H1 (cell line): ENCODE results near the gene TMEM125.

Experiments
- EGR1 ChIP-seq: IDR thresholded peaks from 2 replicates; pipeline ENCODE4 v1.6.1; 2011; ENCODE audit warnings: low read depth, low read length, borderline replicate concordance
- EP300 ChIP-seq, 2 experiments: IDR thresholded peaks; 1 replicate in 1 of 2; 2 replicates in 1 of 2; pipeline ENCODE4 v1.6.1; 2011 to 2012; ENCODE audit warnings: low read depth in 2 of 2, low read length in 2 of 2, mild to moderate bottlenecking in 2 of 2, borderline replicate concordance in 1 of 2, inconsistent platforms in 1 of 2, moderate library complexity in 1 of 2
- JUND ChIP-seq: IDR thresholded peaks from 2 replicates; pipeline ENCODE4 v1.6.1; 2011; ENCODE audit warnings: mild to moderate bottlenecking, improper control_type of control experiment, low read length
- POLR2A ChIP-seq, 2 experiments: IDR thresholded peaks; 1 replicate in 1 of 2; 2 replicates in 1 of 2; pipeline ENCODE4 v1.6.1; 2011; ENCODE audit warnings: low read depth in 2 of 2, low read length in 2 of 2, mild to moderate bottlenecking in 2 of 2; ENCODE audit errors: control extremely low read depth in 1 of 2
- POLR2AphosphoS5 ChIP-seq: IDR thresholded peaks from 2 replicates; pipeline ENCODE4 v1.6.1; 2011; ENCODE audit warnings: low read depth, low read length
- RAD21 ChIP-seq, 2 experiments: IDR thresholded peaks in 1 of 2; conservative IDR thresholded peaks in 1 of 2; 2 replicates each; pipeline ENCODE4 v1.6.1; 2011; ENCODE audit warnings: low read depth in 2 of 2, low read length in 2 of 2, improper control_type of control experiment in 1 of 2, inconsistent platforms in 1 of 2, mild to moderate bottlenecking in 1 of 2, moderate library complexity in 1 of 2
- SIN3A ChIP-seq, 2 experiments: IDR thresholded peaks in 1 of 2; conservative IDR thresholded peaks in 1 of 2; 2 replicates each; pipeline ENCODE4 v1.6.1; 2011 to 2012; ENCODE audit warnings: low read length in 2 of 2, improper control_type of control experiment in 1 of 2, low read depth in 1 of 2, mild to moderate bottlenecking in 1 of 2
- SUZ12 ChIP-seq: fragments of 200-600 bp; sonication (generic); IDR thresholded peaks from 2 replicates; pipeline ENCODE4 v1.6.1; 2012; ENCODE audit warnings: mild to moderate bottlenecking, inconsistent platforms, low read length, moderate library complexity, mixed read lengths
- ZNF274 ChIP-seq: IDR thresholded peaks from 2 replicates; pipeline ENCODE4 v1.7.0; 2012; ENCODE audit warnings: low read length, borderline replicate concordance; ENCODE audit errors: extremely low read depth
- TF ChIP-seq, protein P1 (sequence below), 3 experiments: IDR thresholded peaks; 1 replicate in 2 of 3; 2 replicates in 1 of 3; pipeline versions ENCODE4 v1.5.1 to v1.6.1; 2011; ENCODE audit warnings: low read length in 3 of 3, mild to moderate bottlenecking in 3 of 3, inconsistent platforms in 2 of 3, low read depth in 1 of 3, moderate library complexity in 1 of 3; ENCODE audit not compliant: insufficient read depth in 1 of 3; ENCODE audit errors: control extremely low read depth in 1 of 3
- TF ChIP-seq, protein P2 (sequence below): IDR thresholded peaks from 2 replicates; pipeline ENCODE4 v1.6.1; 2011; ENCODE audit warnings: low read depth, mild to moderate bottlenecking, low read length; ENCODE audit not compliant: insufficient read depth

DNA sequence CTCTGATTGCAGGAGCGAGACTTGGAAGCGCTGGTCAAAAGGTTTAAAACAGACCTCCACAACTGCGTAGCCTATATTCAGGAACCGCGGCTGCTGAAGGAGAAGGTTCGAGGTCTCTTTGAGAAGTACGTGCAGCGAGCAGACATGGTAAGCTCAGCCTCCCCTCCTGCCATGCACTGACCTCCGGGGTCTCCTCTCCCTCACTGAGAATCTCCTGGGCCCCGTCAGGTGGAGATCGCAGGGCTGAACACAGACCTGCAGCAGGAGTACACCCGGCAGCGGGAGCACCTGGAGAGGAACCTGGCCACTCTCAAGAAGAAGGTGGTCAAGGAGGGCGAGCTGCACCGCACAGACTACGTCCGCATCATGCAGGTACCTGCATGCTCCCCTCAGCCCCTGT, 35.5 kb upstream of the TMEM125 start:
- TF ChIP-seq POLR2A (IDR thresholded peaks at IDR 0.05; ENCODE audit: control extremely low read depth in 1 of 2, low read depth in 2 of 2, low read length in 2 of 2) (no peak), JUND (no peak), RAD21 (IDR thresholded peaks at IDR 0.05 in 1 of 2, conservative IDR thresholded peaks at IDR 0.05 in 1 of 2; ENCODE audit: low read depth in 2 of 2, low read length in 2 of 2) (no peak), ZNF274 (no peak), EP300 (IDR thresholded peaks at IDR 0.05; ENCODE audit: borderline replicate concordance in 1 of 2, low read depth in 2 of 2, low read length in 2 of 2) (no peak), SUZ12 (no peak), POLR2AphosphoS5 (no peak), EGR1 (no peak), SIN3A (conservative IDR thresholded peaks at IDR 0.05 in 1 of 2, IDR thresholded peaks at IDR 0.05 in 1 of 2; ENCODE audit: low read depth in 1 of 2, low read length in 2 of 2) (no peak)
- TF ChIP-seq, protein P1, sequence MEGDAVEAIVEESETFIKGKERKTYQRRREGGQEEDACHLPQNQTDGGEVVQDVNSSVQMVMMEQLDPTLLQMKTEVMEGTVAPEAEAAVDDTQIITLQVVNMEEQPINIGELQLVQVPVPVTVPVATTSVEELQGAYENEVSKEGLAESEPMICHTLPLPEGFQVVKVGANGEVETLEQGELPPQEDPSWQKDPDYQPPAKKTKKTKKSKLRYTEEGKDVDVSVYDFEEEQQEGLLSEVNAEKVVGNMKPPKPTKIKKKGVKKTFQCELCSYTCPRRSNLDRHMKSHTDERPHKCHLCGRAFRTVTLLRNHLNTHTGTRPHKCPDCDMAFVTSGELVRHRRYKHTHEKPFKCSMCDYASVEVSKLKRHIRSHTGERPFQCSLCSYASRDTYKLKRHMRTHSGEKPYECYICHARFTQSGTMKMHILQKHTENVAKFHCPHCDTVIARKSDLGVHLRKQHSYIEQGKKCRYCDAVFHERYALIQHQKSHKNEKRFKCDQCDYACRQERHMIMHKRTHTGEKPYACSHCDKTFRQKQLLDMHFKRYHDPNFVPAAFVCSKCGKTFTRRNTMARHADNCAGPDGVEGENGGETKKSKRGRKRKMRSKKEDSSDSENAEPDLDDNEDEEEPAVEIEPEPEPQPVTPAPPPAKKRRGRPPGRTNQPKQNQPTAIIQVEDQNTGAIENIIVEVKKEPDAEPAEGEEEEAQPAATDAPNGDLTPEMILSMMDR (IDR thresholded peaks at IDR 0.05; ENCODE audit: control extremely low read depth in 1 of 3, insufficient read depth in 1 of 3, low read depth in 1 of 3, low read length in 3 of 3): no peak
- TF ChIP-seq, protein P2, sequence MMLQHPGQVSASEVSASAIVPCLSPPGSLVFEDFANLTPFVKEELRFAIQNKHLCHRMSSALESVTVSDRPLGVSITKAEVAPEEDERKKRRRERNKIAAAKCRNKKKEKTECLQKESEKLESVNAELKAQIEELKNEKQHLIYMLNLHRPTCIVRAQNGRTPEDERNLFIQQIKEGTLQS: no peak
